Astrocyte (in vitro differentiated cells and primary cell): ENCODE measurements around the gene ADD3.

Experiments
- EZH2 ChIP-seq: IDR thresholded peaks from 2 replicates; pipeline ENCODE4 v1.6.1; 2012; ENCODE audit warnings: mild to moderate bottlenecking, low read length, inconsistent platforms; ENCODE audit not compliant: insufficient read depth
- TF ChIP-seq, protein P1 (sequence below): IDR thresholded peaks from 2 replicates; pipeline ENCODE4 v1.5.1; 2011; ENCODE audit warnings: low read depth, mild to moderate bottlenecking, inconsistent platforms, low read length, moderate library complexity; ENCODE audit not compliant: insufficient read depth

GRCh38 chr10:110179220-110179619 is 171.4 kb downstream of the ADD3 start:
- TF ChIP-seq, protein P1, sequence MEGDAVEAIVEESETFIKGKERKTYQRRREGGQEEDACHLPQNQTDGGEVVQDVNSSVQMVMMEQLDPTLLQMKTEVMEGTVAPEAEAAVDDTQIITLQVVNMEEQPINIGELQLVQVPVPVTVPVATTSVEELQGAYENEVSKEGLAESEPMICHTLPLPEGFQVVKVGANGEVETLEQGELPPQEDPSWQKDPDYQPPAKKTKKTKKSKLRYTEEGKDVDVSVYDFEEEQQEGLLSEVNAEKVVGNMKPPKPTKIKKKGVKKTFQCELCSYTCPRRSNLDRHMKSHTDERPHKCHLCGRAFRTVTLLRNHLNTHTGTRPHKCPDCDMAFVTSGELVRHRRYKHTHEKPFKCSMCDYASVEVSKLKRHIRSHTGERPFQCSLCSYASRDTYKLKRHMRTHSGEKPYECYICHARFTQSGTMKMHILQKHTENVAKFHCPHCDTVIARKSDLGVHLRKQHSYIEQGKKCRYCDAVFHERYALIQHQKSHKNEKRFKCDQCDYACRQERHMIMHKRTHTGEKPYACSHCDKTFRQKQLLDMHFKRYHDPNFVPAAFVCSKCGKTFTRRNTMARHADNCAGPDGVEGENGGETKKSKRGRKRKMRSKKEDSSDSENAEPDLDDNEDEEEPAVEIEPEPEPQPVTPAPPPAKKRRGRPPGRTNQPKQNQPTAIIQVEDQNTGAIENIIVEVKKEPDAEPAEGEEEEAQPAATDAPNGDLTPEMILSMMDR = no peak
- no peak for TF ChIP-seq EZH2
